NCI-H2171 (cell line): Measurements from ENCODE around the gene CLEC14A.

Experiments used
- DNase-seq: peaks from one replicate; lab custom pipeline; 2025; lab: John Stamatoyannopoulos, UW

Gene CLEC14A

GRCh38 chr14:38255673-38256532, at the start of gene CLEC14A:
TSS of gene CLEC14A (minus strand) at chr14:38256093. CDS start at chr14:38256022, 71 bp downstream.
- DNase-seq = no peak

GRCh38 chr14:38302966-38303365, 47.1 kb upstream of the CLEC14A start:
- no peak for DNase-seq

- DNase-seq = no peak
Observed at GRCh38 chr14:38302034-38302433, 46.1 kb upstream of the CLEC14A start.

GRCh38 chr14:38297681-38298080, 41.8 kb upstream of the CLEC14A start:
- no peak for DNase-seq

GRCh38 chr14:38291681-38292467, 36.0 kb upstream of the CLEC14A start:
- DNase-seq = no peak

GRCh38 chr14:38290601-38291188, 34.8 kb upstream of the CLEC14A start:
- DNase-seq = no peak

GRCh38 chr14:38286452-38286851, 30.6 kb upstream of the CLEC14A start:
- no peak for DNase-seq

- no peak for DNase-seq
Observed at GRCh38 chr14:38285962-38286361, 30.1 kb upstream of the CLEC14A start.

- DNase-seq = no peak
Observed at GRCh38 chr14:38282936-38283335, 27.0 kb upstream of the CLEC14A start.

- no peak for DNase-seq
Observed at GRCh38 chr14:38280081-38280480, 24.2 kb upstream of the CLEC14A start.

GRCh38 chr14:38279572-38279971, 23.7 kb upstream of the CLEC14A start:
- no peak for DNase-seq

- no peak for DNase-seq
Observed at GRCh38 chr14:38278035-38278434, 22.1 kb upstream of the CLEC14A start.

GRCh38 chr14:38262844-38263243, 7.0 kb upstream of the CLEC14A start:
- no peak for DNase-seq

- no peak for DNase-seq
Observed at GRCh38 chr14:38261620-38262019, 5.7 kb upstream of the CLEC14A start.

- no peak for DNase-seq
Observed at GRCh38 chr14:38257507-38257906, 1.6 kb upstream of the CLEC14A start.

- no peak for DNase-seq
Observed at GRCh38 chr14:38256533-38256840, 594 bp upstream of the CLEC14A start.

GRCh38 chr14:38255408-38255672, 553 bp downstream of the CLEC14A start:
- DNase-seq = no peak

- DNase-seq = no peak
Observed at GRCh38 chr14:38254571-38255407, 1.1 kb downstream of the CLEC14A start.

- no peak for DNase-seq
Observed at GRCh38 chr14:38253676-38254075, 2.2 kb downstream of the CLEC14A start.

GRCh38 chr14:38252066-38252710, 3.7 kb downstream of the CLEC14A start:
- no peak for DNase-seq

GRCh38 chr14:38250331-38250730, 5.6 kb downstream of the CLEC14A start:
- DNase-seq = no peak
